GM23338 (cell line): Measurements from ENCODE around the gene RBM33. TPM values are rescaled to one million over a fixed set of nuclear protein-coding genes. Genes with fewer than 3 reads are reported as not detected.

ENCODE experiments used
- ATAC-seq: fragments of 200-7000 bp; cut with Tn5 transposase; 3 replicates; pipeline ENCODE4 v1.9.1; 2020
- DNase-seq: peaks from one replicate; pipeline ENCODE4 v3.0.0-alpha.2; 2015; ENCODE audit warnings: low spot score
- H2AFZ ChIP-seq: fragments of 200-600 bp; sonication (generic); 2 replicates; pipeline ENCODE4 v1.8.0; 2016; ENCODE audit warnings: antibody characterized with exemption, mild to moderate bottlenecking, moderate library complexity
- H3F3A ChIP-seq: fragments of 200-600 bp; sonication (generic); replicated peaks from 2 replicates; pipeline ENCODE4 v1.8.0; 2017; ENCODE audit warnings: antibody characterized with exemption, mixed run types, low read depth
- H3K27ac ChIP-seq: fragments of 200-600 bp; sonication (generic); 2 replicates; pipeline ENCODE4 v1.6.1; 2016; ENCODE audit warnings: low read depth
- H3K27me3 ChIP-seq: fragments of 200-600 bp; sonication (generic); 2 replicates; pipeline ENCODE4 v1.8.0; 2016; ENCODE audit warnings: mild to moderate bottlenecking, mixed run types, moderate library complexity; ENCODE audit not compliant: insufficient read depth
- H3K36me3 ChIP-seq: fragments of 200-600 bp; sonication (generic); 2 replicates; pipeline ENCODE4 v1.8.0; 2016; ENCODE audit warnings: mild to moderate bottlenecking; ENCODE audit not compliant: insufficient read depth
- H3K4me1 ChIP-seq: fragments of 200-600 bp; sonication (generic); 2 replicates; pipeline ENCODE4 v1.8.0; 2016; ENCODE audit warnings: mild to moderate bottlenecking, moderate library complexity; ENCODE audit not compliant: insufficient read depth
- H3K4me2 ChIP-seq: fragments of 200-600 bp; sonication (generic); 2 replicates; pipeline ENCODE4 v1.7.1; 2017; ENCODE audit warnings: mixed run types
- H3K4me3 ChIP-seq: fragments of 200-600 bp; sonication (generic); 2 replicates; pipeline ENCODE4 v1.6.1; 2016; ENCODE audit warnings: mixed run types
- H3K79me2 ChIP-seq: fragments of 200-600 bp; sonication (generic); replicated peaks from 2 replicates; pipeline ENCODE4 v1.8.0; 2017; ENCODE audit warnings: mild to moderate bottlenecking; ENCODE audit not compliant: insufficient read depth
- H3K9me2 ChIP-seq: fragments of 200-600 bp; sonication (generic); 2 replicates; pipeline ENCODE4 v1.8.0; 2017; ENCODE audit not compliant: insufficient read depth
- H4K20me1 ChIP-seq: fragments of 200-600 bp; sonication (generic); replicated peaks from 2 replicates; pipeline ENCODE4 v1.8.0; 2017; ENCODE audit warnings: mild to moderate bottlenecking; ENCODE audit not compliant: insufficient read depth
- H3K27ac Mint-ChIP-seq: 2 replicates; pipeline ENCODE4 v1.8.0; 2020; ENCODE audit warnings: inconsistent platforms, mild to moderate bottlenecking, moderate library complexity, mixed read lengths
- H3K27me3 Mint-ChIP-seq: 3 replicates; pipeline ENCODE4 v1.8.0; 2022; ENCODE audit warnings: low read depth, mild to moderate bottlenecking, moderate library complexity, mixed read lengths, inconsistent platforms; ENCODE audit not compliant: insufficient read depth, poor library complexity
- H3K36me3 Mint-ChIP-seq: 3 replicates; pipeline ENCODE4 v1.8.0; 2021; ENCODE audit warnings: low read depth, mild to moderate bottlenecking, inconsistent platforms, moderate library complexity, mixed read lengths
- H3K4me1 Mint-ChIP-seq: 3 replicates; pipeline ENCODE4 v1.8.0; 2020; ENCODE audit warnings: mild to moderate bottlenecking, inconsistent platforms, mixed read lengths
- H3K4me3 Mint-ChIP-seq: 3 replicates; pipeline ENCODE4 v1.8.0; 2021; ENCODE audit warnings: moderate library complexity, mild to moderate bottlenecking, inconsistent platforms, mixed read lengths
- H3K9me3 Mint-ChIP-seq: 3 replicates; pipeline ENCODE4 v1.8.0; 2020; ENCODE audit warnings: moderate library complexity, mild to moderate bottlenecking, inconsistent platforms, mixed read lengths
- CREB1 ChIP-seq: fragments of 250-450 bp; sonication (Bioruptor Pico); IDR thresholded peaks from 2 replicates; pipeline ENCODE4 v1.5.0; 2020; ENCODE audit warnings: low read depth, mild to moderate bottlenecking, moderate library complexity
- ETS1 ChIP-seq: IDR thresholded peaks from 2 replicates; pipeline ENCODE4 v1.6.1; 2016; ENCODE audit warnings: antibody characterized with exemption
- EZH2 ChIP-seq: fragments of 200-600 bp; sonication (generic); IDR thresholded peaks from one replicate; pipeline ENCODE4 v1.8.0; 2017; ENCODE audit warnings: antibody characterized with exemption, mild to moderate bottlenecking, low read depth; ENCODE audit not compliant: unreplicated experiment
- EZH2phosphoT487 ChIP-seq: fragments of 200-600 bp; sonication (generic); IDR thresholded peaks from one replicate; pipeline ENCODE4 v1.8.1; 2018; ENCODE audit warnings: antibody characterized with exemption; ENCODE audit not compliant: unreplicated experiment
- JUNB ChIP-seq: IDR thresholded peaks from one replicate; pipeline ENCODE4 v1.6.1; 2016; ENCODE audit warnings: antibody characterized with exemption; ENCODE audit not compliant: unreplicated experiment
- NANOG ChIP-seq: IDR thresholded peaks from 2 replicates; pipeline ENCODE4 v1.6.1; 2016; ENCODE audit warnings: antibody characterized with exemption, borderline replicate concordance
- POLR2AphosphoS5 ChIP-seq: IDR thresholded peaks from 2 replicates; pipeline ENCODE4 v1.6.1; 2016; ENCODE audit warnings: antibody characterized with exemption, low read depth
- REST ChIP-seq: IDR thresholded peaks from one replicate; pipeline ENCODE4 v1.6.1; 2018; ENCODE audit warnings: antibody characterized with exemption; ENCODE audit not compliant: unreplicated experiment
- STAT1 ChIP-seq: IDR thresholded peaks from one replicate; pipeline ENCODE4 v1.6.1; 2016; ENCODE audit warnings: antibody characterized with exemption; ENCODE audit not compliant: unreplicated experiment
- ZNF114 ChIP-seq: fragments of 250-450 bp; sonication (Bioruptor Pico); IDR thresholded peaks from 2 replicates; pipeline ENCODE4 v1.5.0; 2020; ENCODE audit warnings: mild to moderate bottlenecking, moderate library complexity
- ZNF331 ChIP-seq: fragments of 250-450 bp; sonication (Bioruptor Pico); IDR thresholded peaks from 2 replicates; pipeline ENCODE4 v1.5.0; 2020; ENCODE audit warnings: low read depth, mild to moderate bottlenecking, moderate library complexity
- ZNF462 ChIP-seq: fragments of 250-450 bp; sonication (Bioruptor Pico); IDR thresholded peaks from 2 replicates; pipeline ENCODE4 v1.5.0; 2020; ENCODE audit warnings: mild to moderate bottlenecking, moderate library complexity
- polyA plus RNA-seq: library from polyadenylated mRNA; unstranded; fragments of >200 nt; fragmentation: Nextera tagmentation; extraction: Ambion mirVana; gene quantifications from 2 replicates; pipeline ENCODE4 v1.2.1, GENCODE V29; 2016
- total RNA-seq: library from RNA; depleted of rRNA; stranded (reverse); fragments of >200 nt; shearing (Covaris generic); gene quantifications from 2 replicates; pipeline ENCODE4 v1.2.3, GENCODE V29; 2014
- TF ChIP-seq, protein P1 (sequence below), 2 experiments: fragments of 200-600 bp in 1 of 2; sonication (generic) in 1 of 2; conservative IDR thresholded peaks; 2 replicates each; pipeline versions ENCODE4 v1.5.1 to v1.6.1; 2016 to 2017; ENCODE audit warnings: antibody characterized with exemption in 2 of 2, low read depth in 2 of 2, mild to moderate bottlenecking in 2 of 2, moderate library complexity in 1 of 2

Gene RBM33
- total and polyA plus RNA-seq, 2 experiments from 2014 or later: 47.7 to 94.7 TPM

- peaks cover 8% of the 10 kb centered on the region; the same call in 2 of the 3 replicates for H3K9me3 Mint-ChIP-seq
Observed at GRCh38 chr7:155788616-155789000, 144.1 kb downstream of the RBM33 start.

More at GRCh38 chr7:155788616-155789000, 144.1 kb downstream of the RBM33 start:
- no peak for ATAC-seq
- H3K4me2 ChIP-seq: no peak overlapping the region
- H3F3A ChIP-seq: no peaks in the 10 kb centered on the region
- peaks cover 23% of the 10 kb centered on the region for H3K27me3 ChIP-seq
- Mint-ChIP-seq H3K4me3 (no peak overlapping the region), H3K27ac (no peak overlapping the region), H3K27me3 (peaks cover 32% of the 10 kb centered on the region), H3K36me3 (0 out of 3 replicates have a peak, but pooled peaks cover 2% of the 10 kb centered on the region), H3K4me1 (peaks cover 2% of the 10 kb centered on the region; the same call in 1 of the 3 replicates)
- no peaks in the 10 kb centered on the region for H4K20me1 ChIP-seq
- H2AFZ ChIP-seq: no peak overlapping the region
- H3K36me3 ChIP-seq: no peaks in the 10 kb centered on the region
- DNase-seq: no peak
- H3K4me3 ChIP-seq: no peak overlapping the region
- H3K27ac ChIP-seq: no peak overlapping the region
- no peaks in the 10 kb centered on the region for H3K79me2 ChIP-seq
- H3K9me2 ChIP-seq: no peaks in the 10 kb centered on the region
- no peaks in the 10 kb centered on the region for H3K4me1 ChIP-seq
- no peak for TF ChIP-seq ETS1
- TF ChIP-seq EZH2phosphoT487: no peak
- TF ChIP-seq ZNF462 (CRISPR knock-in tag): no peak
- TF ChIP-seq, protein P1, sequence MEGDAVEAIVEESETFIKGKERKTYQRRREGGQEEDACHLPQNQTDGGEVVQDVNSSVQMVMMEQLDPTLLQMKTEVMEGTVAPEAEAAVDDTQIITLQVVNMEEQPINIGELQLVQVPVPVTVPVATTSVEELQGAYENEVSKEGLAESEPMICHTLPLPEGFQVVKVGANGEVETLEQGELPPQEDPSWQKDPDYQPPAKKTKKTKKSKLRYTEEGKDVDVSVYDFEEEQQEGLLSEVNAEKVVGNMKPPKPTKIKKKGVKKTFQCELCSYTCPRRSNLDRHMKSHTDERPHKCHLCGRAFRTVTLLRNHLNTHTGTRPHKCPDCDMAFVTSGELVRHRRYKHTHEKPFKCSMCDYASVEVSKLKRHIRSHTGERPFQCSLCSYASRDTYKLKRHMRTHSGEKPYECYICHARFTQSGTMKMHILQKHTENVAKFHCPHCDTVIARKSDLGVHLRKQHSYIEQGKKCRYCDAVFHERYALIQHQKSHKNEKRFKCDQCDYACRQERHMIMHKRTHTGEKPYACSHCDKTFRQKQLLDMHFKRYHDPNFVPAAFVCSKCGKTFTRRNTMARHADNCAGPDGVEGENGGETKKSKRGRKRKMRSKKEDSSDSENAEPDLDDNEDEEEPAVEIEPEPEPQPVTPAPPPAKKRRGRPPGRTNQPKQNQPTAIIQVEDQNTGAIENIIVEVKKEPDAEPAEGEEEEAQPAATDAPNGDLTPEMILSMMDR (conservative IDR thresholded peaks at IDR 0.05; ENCODE audit: low read depth in 2 of 2): no peak
- no peak for TF ChIP-seq ZNF331 (CRISPR knock-in tag)
- TF ChIP-seq EZH2: no peak
- no peak for TF ChIP-seq CREB1 (CRISPR knock-in tag)
- TF ChIP-seq POLR2AphosphoS5: no peak
- TF ChIP-seq ZNF114: no peak
- TF ChIP-seq NANOG: no peak
- no peak for TF ChIP-seq STAT1
- TF ChIP-seq JUNB: no peak
- TF ChIP-seq REST: no peak
